WTC11 (cell line): ENCODE results near the gene ZNF853.
A peak's percentile ranks its signal among the peaks of the same experiment; 100 is the strongest.

Source experiments
- CTCF ChIP-seq: fragments of 200-600 bp; IDR thresholded peaks from 2 replicates; pipeline ENCODE4 v1.8.0; 2022; ENCODE audit warnings: antibody characterized with exemption
- MAX ChIP-seq: sonication (generic); formaldehyde crosslinking; IDR thresholded peaks from 2 replicates; pipeline ENCODE4 v1.8.0; 2022; ENCODE audit warnings: mild to moderate bottlenecking, missing genetic modification reagents
- ZNF423 ChIP-seq: fragments of 250-450 bp; sonication (Bioruptor Pico); IDR thresholded peaks from 2 replicates; pipeline ENCODE4 v2.1.2; 2022; ENCODE audit warnings: mild to moderate bottlenecking, moderate library complexity

- TF ChIP-seq CTCF (no peak), MAX (CRISPR knock-in tag) (peak; percentile 44; the same call in 1 of the 2 replicates), ZNF423 (CRISPR knock-in tag) (peak; percentile 84)
Observed at GRCh38 chr7:6577369-6578113, 37.9 kb upstream of the ZNF853 start, which contains the start of gene ZDHHC4.
